ENCODE measurements around the gene TRAPPC12. TPM values are rescaled to one million over a fixed set of nuclear protein-coding genes. Genes with fewer than 3 reads are reported as not detected.

Gene TRAPPC12
- total RNA-seq, 1 experiment from 2014 or later, result 72.8 TPM

GRCh38 chr2:3503483-3503882 is 124.0 kb downstream of the TRAPPC12 start:
- Mint-ChIP-seq H3K27me3 (ENCODE audit: low read depth) (no peaks in the 10 kb centered on the region), H3K4me3 (no peak overlapping the region), H3K36me3 (peaks cover 19% of the 10 kb centered on the region), H3K9me3 (peaks cover 9% of the 10 kb centered on the region), H3K4me1 (no peaks in the 10 kb centered on the region), H3K27ac (peak overlapping the region; percentile 20; the same call in 1 of the 2 replicates)
- POLR2A ChIA-PET, result no interaction called here
- CTCF ChIA-PET, result no interaction called here
- DNase-seq (ENCODE audit: low spot score) (no peak), ATAC-seq (no peak)
- TF ChIP-seq ATF3 (CRISPR knock-in tag; conservative IDR thresholded peaks at IDR 0.05) (no peak), HMGXB4 (CRISPR knock-in tag; IDR thresholded peaks at IDR 0.05) (no peak), E2F4 (CRISPR knock-in tag; IDR thresholded peaks at IDR 0.05; ENCODE audit: borderline replicate concordance, low read depth) (no peak), ARID4B (CRISPR knock-in tag; IDR thresholded peaks at IDR 0.05; ENCODE audit: borderline replicate concordance) (no peak), MXD4 (CRISPR knock-in tag; IDR thresholded peaks at IDR 0.05; ENCODE audit: borderline replicate concordance) (no peak), ZNF396 (CRISPR knock-in tag; IDR thresholded peaks at IDR 0.05; ENCODE audit: borderline replicate concordance) (no peak), ZNF425 (CRISPR knock-in tag; conservative IDR thresholded peaks at IDR 0.05) (no peak)

GRCh38 chr2:3504741-3505140 is 125.2 kb downstream of the TRAPPC12 start:
- H3K4me1 Mint-ChIP-seq, result no peaks in the 10 kb centered on the region
- peaks cover 24% of the 10 kb centered on the region for H3K36me3 Mint-ChIP-seq
- CTCF ChIA-PET, result no interaction called here
- TF ChIP-seq GABPB1 (CRISPR knock-in tag; IDR thresholded peaks at IDR 0.05) (no peak), ZNF512 (CRISPR knock-in tag; IDR thresholded peaks at IDR 0.05; ENCODE audit: borderline replicate concordance) (no peak), CREM (CRISPR knock-in tag; IDR thresholded peaks at IDR 0.05) (no peak), MAX (CRISPR knock-in tag; IDR thresholded peaks at IDR 0.05) (no peak), ATF6 (CRISPR knock-in tag; IDR thresholded peaks at IDR 0.05) (no peak), SMAD4 (CRISPR knock-in tag; IDR thresholded peaks at IDR 0.05) (no peak), PRRX2 (CRISPR knock-in tag; IDR thresholded peaks at IDR 0.05) (no peak), IRF2 (CRISPR knock-in tag; IDR thresholded peaks at IDR 0.05; ENCODE audit: borderline replicate concordance, low read depth) (no peak), NFE2L1 (CRISPR knock-in tag; IDR thresholded peaks at IDR 0.05) (no peak), CTCF (IDR thresholded peaks at IDR 0.05) (no peak), ETV6 (CRISPR knock-in tag; IDR thresholded peaks at IDR 0.05) (no peak), ZNF396 (CRISPR knock-in tag; IDR thresholded peaks at IDR 0.05; ENCODE audit: borderline replicate concordance) (no peak), JAZF1 (CRISPR knock-in tag; IDR thresholded peaks at IDR 0.05) (no peak), NFATC4 (CRISPR knock-in tag; IDR thresholded peaks at IDR 0.05) (no peak)

More at GRCh38 chr2:3504741-3505140, 125.2 kb downstream of the TRAPPC12 start:
- no peak overlapping the region; the same call in 1 of the 2 replicates for H3K27ac Mint-ChIP-seq
- DNase-seq (ENCODE audit: low spot score), result no peak
- POLR2A ChIA-PET, result no interaction called here
- H3K4me3 Mint-ChIP-seq, result no peak overlapping the region
- H3K9me3 Mint-ChIP-seq, result peaks cover 11% of the 10 kb centered on the region
- H3K27me3 Mint-ChIP-seq (ENCODE audit: low read depth), result no peaks in the 10 kb centered on the region
- ATAC-seq, result no peak
